ENCODE data around the gene ZCCHC7.

The ZCCHC7 gene

GRCh38 chr9:37149666-37150308, 29.4 kb downstream of the ZCCHC7 start:
- DNase-seq (ENCODE audit: low read depth): no peak
- TF ChIP-seq CTCF (IDR thresholded peaks at IDR 0.05; ENCODE audit: low read depth, low read length, missing control alignments): no peak
- no peak overlapping the region for H3K4me3 ChIP-seq (ENCODE audit: low read depth, low read length)

GRCh38 chr9:37150415-37150814, 30.0 kb downstream of the ZCCHC7 start:
- TF ChIP-seq CTCF (IDR thresholded peaks at IDR 0.05; ENCODE audit: low read depth, low read length, missing control alignments): no peak
- H3K4me3 ChIP-seq (ENCODE audit: low read depth, low read length): no peak overlapping the region
- DNase-seq (ENCODE audit: low read depth): no peak

- DNase-seq (ENCODE audit: low read depth): no peak
- no peak overlapping the region for H3K4me3 ChIP-seq (ENCODE audit: low read depth, low read length)
- TF ChIP-seq CTCF (IDR thresholded peaks at IDR 0.05; ENCODE audit: low read depth, low read length, missing control alignments): no peak
Observed at GRCh38 chr9:37151812-37152211, 31.4 kb downstream of the ZCCHC7 start.

- no peak for TF ChIP-seq CTCF (IDR thresholded peaks at IDR 0.05; ENCODE audit: low read depth, low read length, missing control alignments)
- no peak overlapping the region for H3K4me3 ChIP-seq (ENCODE audit: low read depth, low read length)
- no peak for DNase-seq (ENCODE audit: low read depth)
Observed at GRCh38 chr9:37152365-37152764, 32.0 kb downstream of the ZCCHC7 start.

GRCh38 chr9:37155601-37156000, 35.2 kb downstream of the ZCCHC7 start:
- no peak for TF ChIP-seq CTCF (IDR thresholded peaks at IDR 0.05; ENCODE audit: low read depth, low read length, missing control alignments)
- no peak overlapping the region for H3K4me3 ChIP-seq (ENCODE audit: low read depth, low read length)
- no peak for DNase-seq (ENCODE audit: low read depth)

- TF ChIP-seq CTCF (IDR thresholded peaks at IDR 0.05; ENCODE audit: low read depth, low read length, missing control alignments): no peak
Observed at GRCh38 chr9:37156205-37156604, 35.8 kb downstream of the ZCCHC7 start.

GRCh38 chr9:37156781-37157356, 36.5 kb downstream of the ZCCHC7 start:
- no peak for TF ChIP-seq CTCF (IDR thresholded peaks at IDR 0.05; ENCODE audit: low read depth, low read length, missing control alignments)
- H3K4me3 ChIP-seq (ENCODE audit: low read depth, low read length): no peak overlapping the region
- DNase-seq (ENCODE audit: low read depth): no peak

More at GRCh38 chr9:37156205-37156604, 35.8 kb downstream of the ZCCHC7 start:
- no peak overlapping the region for H3K4me3 ChIP-seq (ENCODE audit: low read depth, low read length)
- DNase-seq (ENCODE audit: low read depth): no peak

Measured in GM12864 (cell line).